Stimulated activated memory B cell treated with anti-CD40 and anti-IgM and Interleukin-4, amounts not matched to agents 10 μg/mL and 1 μg/mL and 100 μg/mL, for 72 hours (primary cell): Measurements from ENCODE around the gene AP4S1.
A peak's percentile ranks its signal among the peaks of the same experiment; 100 is the strongest.
"Not testable (repeated sequence)": the region's sequence is repeated elsewhere in the genome, so short reads cannot be mapped to it uniquely, and the experiment has no call there.

Experiments
- ATAC-seq: fragments of 150-1000 bp; cut with Tn5 transposase; 2 replicates; pipeline ENCODE4 v1.10.0; 2021
- H3K27ac Mint-ChIP-seq: one replicate; pipeline ENCODE4 v1.8.0; 2022; ENCODE audit warnings: mild to moderate bottlenecking, mixed read lengths
- H3K27me3 Mint-ChIP-seq: one replicate; pipeline ENCODE4 v1.8.0; 2022; ENCODE audit warnings: mixed read lengths
- H3K36me3 Mint-ChIP-seq: one replicate; pipeline ENCODE4 v1.8.0; 2022; ENCODE audit warnings: mixed read lengths
- H3K4me1 Mint-ChIP-seq: one replicate; pipeline ENCODE4 v1.8.0; 2022; ENCODE audit warnings: mixed read lengths
- H3K4me3 Mint-ChIP-seq: one replicate; pipeline ENCODE4 v1.8.0; 2022; ENCODE audit warnings: mild to moderate bottlenecking, moderate library complexity, mixed read lengths
- H3K9me3 Mint-ChIP-seq: one replicate; pipeline ENCODE4 v1.8.0; 2022; ENCODE audit warnings: mixed read lengths

The AP4S1 gene

GRCh38 chr14:31080056-31080455 lies 54.6 kb downstream of the AP4S1 start:
- Mint-ChIP-seq H3K36me3 (peaks cover 16% of the 10 kb centered on the region), H3K27ac (no peak overlapping the region), H3K9me3 (peaks cover 3% of the 10 kb centered on the region), H3K27me3 (no peaks in the 10 kb centered on the region), H3K4me1 (peaks cover 8% of the 10 kb centered on the region), H3K4me3 (no peak overlapping the region)
- ATAC-seq, result no peak

- no peak overlapping the region for H3K27ac Mint-ChIP-seq
- no peak for ATAC-seq
- H3K36me3 Mint-ChIP-seq, result peaks cover 12% of the 10 kb centered on the region
- no peaks in the 10 kb centered on the region for H3K27me3 Mint-ChIP-seq
- no peaks in the 10 kb centered on the region for H3K9me3 Mint-ChIP-seq
- peaks cover 8% of the 10 kb centered on the region for H3K4me1 Mint-ChIP-seq
- no peak overlapping the region for H3K4me3 Mint-ChIP-seq
These were observed 55.0 kb downstream of the AP4S1 start for GRCh38 chr14:31080484-31080883.

GRCh38 chr14:31083781-31084180 lies 58.3 kb downstream of the AP4S1 start:
- H3K27ac Mint-ChIP-seq, result no peak overlapping the region
- peaks cover 8% of the 10 kb centered on the region for H3K36me3 Mint-ChIP-seq
- H3K9me3 Mint-ChIP-seq, result no peaks in the 10 kb centered on the region
- no peak overlapping the region for H3K4me3 Mint-ChIP-seq
- peaks cover 8% of the 10 kb centered on the region for H3K4me1 Mint-ChIP-seq
- H3K27me3 Mint-ChIP-seq, result no peaks in the 10 kb centered on the region
- no peak for ATAC-seq

- peak overlapping the region; percentile 48 for H3K27ac Mint-ChIP-seq
- H3K4me1 Mint-ChIP-seq, result peaks cover 8% of the 10 kb centered on the region
- H3K36me3 Mint-ChIP-seq, result peaks cover 8% of the 10 kb centered on the region
- peak; percentile 94 for ATAC-seq
- H3K27me3 Mint-ChIP-seq, result no peaks in the 10 kb centered on the region
- H3K9me3 Mint-ChIP-seq, result no peaks in the 10 kb centered on the region
- no peak overlapping the region for H3K4me3 Mint-ChIP-seq
These were observed 58.9 kb downstream of the AP4S1 start for GRCh38 chr14:31084385-31084784.

- Mint-ChIP-seq H3K27me3 (no peaks in the 10 kb centered on the region), H3K9me3 (no peaks in the 10 kb centered on the region), H3K4me3 (no peak overlapping the region), H3K36me3 (peaks cover 8% of the 10 kb centered on the region), H3K4me1 (peaks cover 8% of the 10 kb centered on the region), H3K27ac (peak overlapping the region; percentile 48)
- no peak for ATAC-seq
These were observed 59.6 kb downstream of the AP4S1 start for GRCh38 chr14:31085027-31085426.

- not testable (repeated sequence) for H3K27ac Mint-ChIP-seq, H3K4me3 Mint-ChIP-seq, H3K9me3 Mint-ChIP-seq, ATAC-seq, H3K36me3 Mint-ChIP-seq, H3K4me1 Mint-ChIP-seq, H3K27me3 Mint-ChIP-seq
These were observed 61.0 kb downstream of the AP4S1 start for GRCh38 chr14:31086466-31086865.

- H3K36me3 Mint-ChIP-seq, result no peaks in the 10 kb centered on the region
- no peaks in the 10 kb centered on the region for H3K4me1 Mint-ChIP-seq
- no peaks in the 10 kb centered on the region for H3K27me3 Mint-ChIP-seq
- H3K9me3 Mint-ChIP-seq, result no peaks in the 10 kb centered on the region
- no peak overlapping the region for H3K4me3 Mint-ChIP-seq
- H3K27ac Mint-ChIP-seq, result peak overlapping the region; percentile 72
- ATAC-seq, result peak; percentile 20
These were observed 65.7 kb downstream of the AP4S1 start for GRCh38 chr14:31090883-31091764.

GRCh38 chr14:31092160-31092708 lies 66.8 kb downstream of the AP4S1 start:
- H3K27ac Mint-ChIP-seq, result no peak overlapping the region
- no peak for ATAC-seq
- H3K36me3 Mint-ChIP-seq, result no peaks in the 10 kb centered on the region
- H3K4me1 Mint-ChIP-seq, result no peaks in the 10 kb centered on the region
- no peaks in the 10 kb centered on the region for H3K9me3 Mint-ChIP-seq
- no peaks in the 10 kb centered on the region for H3K27me3 Mint-ChIP-seq
- H3K4me3 Mint-ChIP-seq, result no peak overlapping the region

GRCh38 chr14:31093884-31094839 lies 68.7 kb downstream of the AP4S1 start:
- H3K27me3 Mint-ChIP-seq, H3K4me1 Mint-ChIP-seq, H3K36me3 Mint-ChIP-seq, H3K9me3 Mint-ChIP-seq, H3K27ac Mint-ChIP-seq, H3K4me3 Mint-ChIP-seq, ATAC-seq: not testable (repeated sequence)

GRCh38 chr14:31095817-31096216 lies 70.4 kb downstream of the AP4S1 start:
- H3K36me3 Mint-ChIP-seq, result peaks cover 11% of the 10 kb centered on the region
- H3K4me3 Mint-ChIP-seq, H3K27me3 Mint-ChIP-seq, H3K9me3 Mint-ChIP-seq, ATAC-seq, H3K27ac Mint-ChIP-seq, H3K4me1 Mint-ChIP-seq: not testable (repeated sequence)

GRCh38 chr14:31096255-31096654 lies 70.8 kb downstream of the AP4S1 start:
- no peaks in the 10 kb centered on the region for H3K9me3 Mint-ChIP-seq
- ATAC-seq, result no peak
- no peaks in the 10 kb centered on the region for H3K4me1 Mint-ChIP-seq
- peaks cover 15% of the 10 kb centered on the region for H3K36me3 Mint-ChIP-seq
- H3K27me3 Mint-ChIP-seq, result no peaks in the 10 kb centered on the region
- no peak overlapping the region for H3K4me3 Mint-ChIP-seq
- no peak overlapping the region for H3K27ac Mint-ChIP-seq

GRCh38 chr14:31097081-31097480 lies 71.6 kb downstream of the AP4S1 start:
- peaks cover 23% of the 10 kb centered on the region for H3K36me3 Mint-ChIP-seq
- no peaks in the 10 kb centered on the region for H3K27me3 Mint-ChIP-seq
- H3K9me3 Mint-ChIP-seq, result no peaks in the 10 kb centered on the region
- no peak overlapping the region for H3K27ac Mint-ChIP-seq
- no peak overlapping the region for H3K4me3 Mint-ChIP-seq
- no peak for ATAC-seq
- H3K4me1 Mint-ChIP-seq, result no peaks in the 10 kb centered on the region

- Mint-ChIP-seq H3K27me3 (no peaks in the 10 kb centered on the region), H3K27ac (no peak overlapping the region)
These were observed 81.3 kb downstream of the AP4S1 start for GRCh38 chr14:31106768-31107167.

GRCh38 chr14:31109257-31109656 lies 83.8 kb downstream of the AP4S1 start:
- Mint-ChIP-seq H3K36me3 (peaks cover 28% of the 10 kb centered on the region), H3K4me1 (no peaks in the 10 kb centered on the region), H3K27ac (no peak overlapping the region), H3K4me3 (no peak overlapping the region), H3K27me3 (no peaks in the 10 kb centered on the region), H3K9me3 (no peaks in the 10 kb centered on the region)
- no peak for ATAC-seq

More at GRCh38 chr14:31106768-31107167, 81.3 kb downstream of the AP4S1 start:
- Mint-ChIP-seq H3K36me3 (peaks cover 49% of the 10 kb centered on the region), H3K4me3 (no peak overlapping the region), H3K4me1 (no peaks in the 10 kb centered on the region), H3K9me3 (no peaks in the 10 kb centered on the region)
- no peak for ATAC-seq

GRCh38 chr14:31110872-31111271 lies 85.4 kb downstream of the AP4S1 start:
- Mint-ChIP-seq H3K9me3 (no peaks in the 10 kb centered on the region), H3K27me3 (no peaks in the 10 kb centered on the region), H3K4me1 (no peaks in the 10 kb centered on the region), H3K27ac (no peak overlapping the region), H3K36me3 (peaks cover 23% of the 10 kb centered on the region), H3K4me3 (no peak overlapping the region)
- no peak for ATAC-seq
